Type B pancreatic cell (in vitro differentiated cells): ENCODE results near the gene CAMK2N1. TPM values are rescaled to one million over a fixed set of nuclear protein-coding genes. Genes with fewer than 3 reads are reported as not detected.

Experiments used
- DNase-seq: peaks from one replicate; pipeline ENCODE4 v3.0.0; 2021; ENCODE audit warnings: mixed read lengths; ENCODE audit not compliant: unreplicated experiment; ENCODE audit errors: extremely low spot score
- H3K27ac Mint-ChIP-seq: 2 replicates; pipeline ENCODE4 v1.8.0; 2021; ENCODE audit warnings: mild to moderate bottlenecking, mixed read lengths
- H3K27me3 Mint-ChIP-seq: 2 replicates; pipeline ENCODE4 v1.8.0; 2021; ENCODE audit warnings: mixed read lengths
- H3K36me3 Mint-ChIP-seq: 2 replicates; pipeline ENCODE4 v1.8.0; 2021; ENCODE audit warnings: mixed read lengths
- H3K4me1 Mint-ChIP-seq: one replicate; pipeline ENCODE4 v1.8.0; 2021; ENCODE audit warnings: mixed read lengths; ENCODE audit not compliant: unreplicated experiment
- H3K4me3 Mint-ChIP-seq: 2 replicates; pipeline ENCODE4 v1.8.0; 2021; ENCODE audit warnings: mild to moderate bottlenecking, mixed read lengths
- H3K9me3 Mint-ChIP-seq: 2 replicates; pipeline ENCODE4 v1.8.0; 2021; ENCODE audit warnings: mixed read lengths
- total RNA-seq: library from RNA; stranded (reverse); gene quantifications from 2 replicates; pipeline ENCODE4 v1.2.1, GENCODE V29; 2021; ENCODE audit warnings: low replicate concordance
- TF ChIP-seq, protein P1 (sequence below): fragments of 200-600 bp; sonication (generic); conservative IDR thresholded peaks from 2 replicates; pipeline ENCODE4 v1.5.0; 2021; ENCODE audit warnings: antibody characterized with exemption, mild to moderate bottlenecking

The CAMK2N1 gene
- total RNA-seq, 1 donor from 2014 or later: 28.9 TPM

DNA sequence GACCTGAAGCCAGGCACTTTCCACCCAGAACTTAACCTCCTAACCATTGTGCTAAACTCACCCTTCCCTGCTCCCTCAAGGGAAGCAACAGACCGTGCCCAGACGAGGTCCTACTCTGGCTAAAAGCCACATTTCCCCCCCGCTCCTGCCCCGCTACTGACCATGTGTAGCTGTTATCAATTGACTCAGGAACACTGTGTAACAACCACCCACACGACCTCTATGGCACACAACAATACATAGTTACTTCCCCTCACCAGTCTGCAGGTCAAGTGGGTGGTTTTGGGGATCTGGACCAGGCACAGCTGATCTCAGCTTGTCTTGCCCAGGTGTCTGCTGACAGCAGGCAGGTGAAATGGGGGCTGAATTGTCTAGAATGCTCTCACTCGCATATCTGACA, 40.1 kb downstream of the CAMK2N1 start:
- Mint-ChIP-seq H3K27ac (no peak overlapping the region), H3K4me3 (no peak overlapping the region), H3K9me3 (no peaks in the 10 kb centered on the region), H3K4me1 (no peaks in the 10 kb centered on the region), H3K36me3 (no peaks in the 10 kb centered on the region), H3K27me3 (peaks cover 39% of the 10 kb centered on the region)
- TF ChIP-seq, protein P1, sequence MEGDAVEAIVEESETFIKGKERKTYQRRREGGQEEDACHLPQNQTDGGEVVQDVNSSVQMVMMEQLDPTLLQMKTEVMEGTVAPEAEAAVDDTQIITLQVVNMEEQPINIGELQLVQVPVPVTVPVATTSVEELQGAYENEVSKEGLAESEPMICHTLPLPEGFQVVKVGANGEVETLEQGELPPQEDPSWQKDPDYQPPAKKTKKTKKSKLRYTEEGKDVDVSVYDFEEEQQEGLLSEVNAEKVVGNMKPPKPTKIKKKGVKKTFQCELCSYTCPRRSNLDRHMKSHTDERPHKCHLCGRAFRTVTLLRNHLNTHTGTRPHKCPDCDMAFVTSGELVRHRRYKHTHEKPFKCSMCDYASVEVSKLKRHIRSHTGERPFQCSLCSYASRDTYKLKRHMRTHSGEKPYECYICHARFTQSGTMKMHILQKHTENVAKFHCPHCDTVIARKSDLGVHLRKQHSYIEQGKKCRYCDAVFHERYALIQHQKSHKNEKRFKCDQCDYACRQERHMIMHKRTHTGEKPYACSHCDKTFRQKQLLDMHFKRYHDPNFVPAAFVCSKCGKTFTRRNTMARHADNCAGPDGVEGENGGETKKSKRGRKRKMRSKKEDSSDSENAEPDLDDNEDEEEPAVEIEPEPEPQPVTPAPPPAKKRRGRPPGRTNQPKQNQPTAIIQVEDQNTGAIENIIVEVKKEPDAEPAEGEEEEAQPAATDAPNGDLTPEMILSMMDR: no peak
- DNase-seq: no peak

- Mint-ChIP-seq H3K36me3 (no peaks in the 10 kb centered on the region), H3K27ac (no peak overlapping the region), H3K27me3 (peaks cover 26% of the 10 kb centered on the region), H3K4me3 (no peak overlapping the region), H3K4me1 (no peaks in the 10 kb centered on the region), H3K9me3 (peaks cover 3% of the 10 kb centered on the region)
- no peak for DNase-seq
- TF ChIP-seq, protein P1: no peak
These were observed 42.1 kb downstream of the CAMK2N1 start for GRCh38 chr1:20443703-20444586.

DNA sequence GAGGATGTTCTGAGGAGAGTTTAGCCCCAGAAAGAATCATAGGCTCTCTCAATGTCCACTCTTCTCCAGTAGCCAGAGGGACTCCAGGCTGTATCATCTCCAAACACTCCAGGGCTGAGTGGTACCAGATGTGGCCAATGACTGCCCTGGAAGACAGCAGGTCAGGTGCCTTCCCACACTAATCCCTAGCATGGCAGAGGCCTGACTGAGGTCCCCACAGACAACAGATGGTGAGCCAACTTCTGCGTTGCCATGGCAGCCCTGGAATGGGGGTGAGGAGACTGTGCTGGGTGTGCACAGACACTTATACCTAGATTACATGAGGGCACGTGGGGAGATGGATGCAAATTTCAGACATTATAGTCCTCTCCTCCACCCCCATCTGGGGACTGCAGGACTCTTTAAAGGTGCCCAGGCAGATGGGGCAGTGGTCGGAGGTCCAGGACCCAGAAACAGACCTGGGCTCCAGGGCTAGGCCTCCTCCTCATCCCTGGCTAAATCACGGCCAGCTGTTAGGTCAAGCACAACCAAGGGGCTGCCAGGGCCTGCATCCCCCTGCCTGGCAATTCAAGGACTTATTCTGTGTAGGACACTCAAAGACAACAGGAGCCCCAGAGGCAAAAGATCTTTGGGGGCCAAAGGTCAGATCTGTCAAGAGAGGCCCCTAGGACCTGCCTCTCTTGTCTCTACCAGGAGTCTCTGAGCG, 42.9 kb downstream of the CAMK2N1 start:
- H3K27ac Mint-ChIP-seq: no peak overlapping the region
- no peaks in the 10 kb centered on the region for H3K36me3 Mint-ChIP-seq
- TF ChIP-seq, protein P1: no peak

GRCh38 chr1:20440785-20441200, 45.2 kb downstream of the CAMK2N1 start:
- Mint-ChIP-seq H3K36me3 (no peaks in the 10 kb centered on the region), H3K4me1 (no peaks in the 10 kb centered on the region), H3K27me3 (peaks cover 20% of the 10 kb centered on the region), H3K27ac (no peak overlapping the region), H3K9me3 (peaks cover 3% of the 10 kb centered on the region), H3K4me3 (no peak overlapping the region)
- TF ChIP-seq, protein P1: no peak
- no peak for DNase-seq

More for the DNA sequence above, 42.9 kb downstream of the CAMK2N1 start:
- no peak overlapping the region for H3K4me3 Mint-ChIP-seq
- peaks cover 25% of the 10 kb centered on the region for H3K27me3 Mint-ChIP-seq
- DNase-seq: no peak
- peaks cover 3% of the 10 kb centered on the region for H3K9me3 Mint-ChIP-seq
- no peaks in the 10 kb centered on the region for H3K4me1 Mint-ChIP-seq

DNA sequence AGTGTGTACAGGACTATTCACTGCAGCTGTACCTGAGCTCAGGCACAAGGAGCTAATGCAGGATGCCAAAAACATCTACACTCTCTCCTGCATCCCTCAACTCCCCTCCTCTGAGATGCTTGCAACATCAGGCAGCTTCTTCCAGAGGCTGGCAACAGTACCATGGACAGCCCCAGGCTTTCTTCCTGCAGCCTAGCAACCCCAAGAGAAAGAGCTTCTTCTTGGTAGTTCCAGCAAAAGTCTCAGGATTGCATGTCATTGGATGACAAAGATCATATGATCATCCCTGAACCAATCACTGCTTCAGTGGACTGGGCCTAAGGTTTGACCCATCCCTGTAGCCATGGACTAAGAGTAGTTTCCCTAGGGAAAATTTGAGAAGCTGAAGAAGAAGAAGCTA, 46.7 kb downstream of the CAMK2N1 start:
- Mint-ChIP-seq H3K4me1 (no peaks in the 10 kb centered on the region), H3K27me3 (peaks cover 34% of the 10 kb centered on the region), H3K27ac (no peak overlapping the region), H3K36me3 (no peaks in the 10 kb centered on the region), H3K9me3 (peaks cover 3% of the 10 kb centered on the region), H3K4me3 (no peak overlapping the region)
- DNase-seq: no peak
- TF ChIP-seq, protein P1: no peak
